ENCODE data around the gene EPHB1. TPM values are rescaled to one million over a fixed set of nuclear protein-coding genes. Genes with fewer than 3 reads are reported as not detected.

The EPHB1 gene
- polyA plus RNA-seq, 1 donor from 2014 or later = 18.7 TPM

DNA sequence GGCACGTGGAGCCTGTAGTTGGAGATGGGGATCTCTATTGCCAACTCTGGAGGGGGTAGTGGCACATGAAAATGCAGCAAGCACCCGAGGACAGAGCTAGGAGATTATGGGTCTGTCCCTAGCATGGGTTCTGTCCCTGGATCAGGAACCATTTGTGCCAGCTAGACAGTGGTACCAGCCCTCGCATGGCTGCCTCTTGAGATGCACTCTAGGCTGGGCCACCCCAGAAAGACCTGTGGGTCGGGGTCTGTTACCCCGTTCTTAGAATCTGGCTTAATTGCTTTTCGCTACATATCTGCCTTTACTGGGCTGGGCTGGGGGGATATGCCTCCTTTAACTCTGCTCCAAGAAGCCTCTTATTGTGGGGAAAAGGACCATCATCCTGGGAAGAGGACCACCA lies 54.5 kb downstream of the EPHB1 start:
- Histone ChIP-seq H3K36me3 (ENCODE audit: insufficient read depth, low read length) (no peaks in the 10 kb centered on the region), H3K9me3 (ENCODE audit: low read length) (no peaks in the 10 kb centered on the region), H3K27ac (ENCODE audit: low read length) (peak overlapping the region; percentile 56), H3K9me2 (ENCODE audit: insufficient read depth, low read length) (no peaks in the 10 kb centered on the region), H3K4me3 (ENCODE audit: low read length) (peak overlapping the region; percentile 44), H3K79me2 (replicated peaks; ENCODE audit: insufficient read depth, low read length) (peaks cover 21% of the 10 kb centered on the region), H4K20me1 (ENCODE audit: insufficient read depth) (no peaks in the 10 kb centered on the region), H3K9ac (ENCODE audit: low read length) (no peak overlapping the region), H2AFZ (ENCODE audit: low read depth, low read length) (no peak overlapping the region), H3K27me3 (ENCODE audit: insufficient read depth, low read depth, low read length) (no peaks in the 10 kb centered on the region), H3K4me2 (ENCODE audit: low read length) (peak overlapping the region; percentile 45), H3F3A (ENCODE audit: insufficient read depth, low read length, poor library complexity, severe bottlenecking) (no peaks in the 10 kb centered on the region)
- no peak for TF ChIP-seq EZH2 (IDR thresholded peaks at IDR 0.05; ENCODE audit: borderline replicate concordance, insufficient read depth, low read length, poor library complexity, severe bottlenecking)
- TF ChIP-seq SMC3 (conservative IDR thresholded peaks at IDR 0.05; ENCODE audit: poor library complexity) = no peak
- TF ChIP-seq, protein P1, sequence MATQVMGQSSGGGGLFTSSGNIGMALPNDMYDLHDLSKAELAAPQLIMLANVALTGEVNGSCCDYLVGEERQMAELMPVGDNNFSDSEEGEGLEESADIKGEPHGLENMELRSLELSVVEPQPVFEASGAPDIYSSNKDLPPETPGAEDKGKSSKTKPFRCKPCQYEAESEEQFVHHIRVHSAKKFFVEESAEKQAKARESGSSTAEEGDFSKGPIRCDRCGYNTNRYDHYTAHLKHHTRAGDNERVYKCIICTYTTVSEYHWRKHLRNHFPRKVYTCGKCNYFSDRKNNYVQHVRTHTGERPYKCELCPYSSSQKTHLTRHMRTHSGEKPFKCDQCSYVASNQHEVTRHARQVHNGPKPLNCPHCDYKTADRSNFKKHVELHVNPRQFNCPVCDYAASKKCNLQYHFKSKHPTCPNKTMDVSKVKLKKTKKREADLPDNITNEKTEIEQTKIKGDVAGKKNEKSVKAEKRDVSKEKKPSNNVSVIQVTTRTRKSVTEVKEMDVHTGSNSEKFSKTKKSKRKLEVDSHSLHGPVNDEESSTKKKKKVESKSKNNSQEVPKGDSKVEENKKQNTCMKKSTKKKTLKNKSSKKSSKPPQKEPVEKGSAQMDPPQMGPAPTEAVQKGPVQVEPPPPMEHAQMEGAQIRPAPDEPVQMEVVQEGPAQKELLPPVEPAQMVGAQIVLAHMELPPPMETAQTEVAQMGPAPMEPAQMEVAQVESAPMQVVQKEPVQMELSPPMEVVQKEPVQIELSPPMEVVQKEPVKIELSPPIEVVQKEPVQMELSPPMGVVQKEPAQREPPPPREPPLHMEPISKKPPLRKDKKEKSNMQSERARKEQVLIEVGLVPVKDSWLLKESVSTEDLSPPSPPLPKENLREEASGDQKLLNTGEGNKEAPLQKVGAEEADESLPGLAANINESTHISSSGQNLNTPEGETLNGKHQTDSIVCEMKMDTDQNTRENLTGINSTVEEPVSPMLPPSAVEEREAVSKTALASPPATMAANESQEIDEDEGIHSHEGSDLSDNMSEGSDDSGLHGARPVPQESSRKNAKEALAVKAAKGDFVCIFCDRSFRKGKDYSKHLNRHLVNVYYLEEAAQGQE (IDR thresholded peaks at IDR 0.05; ENCODE audit: borderline replicate concordance) = no peak
- TF ChIP-seq, protein P2, sequence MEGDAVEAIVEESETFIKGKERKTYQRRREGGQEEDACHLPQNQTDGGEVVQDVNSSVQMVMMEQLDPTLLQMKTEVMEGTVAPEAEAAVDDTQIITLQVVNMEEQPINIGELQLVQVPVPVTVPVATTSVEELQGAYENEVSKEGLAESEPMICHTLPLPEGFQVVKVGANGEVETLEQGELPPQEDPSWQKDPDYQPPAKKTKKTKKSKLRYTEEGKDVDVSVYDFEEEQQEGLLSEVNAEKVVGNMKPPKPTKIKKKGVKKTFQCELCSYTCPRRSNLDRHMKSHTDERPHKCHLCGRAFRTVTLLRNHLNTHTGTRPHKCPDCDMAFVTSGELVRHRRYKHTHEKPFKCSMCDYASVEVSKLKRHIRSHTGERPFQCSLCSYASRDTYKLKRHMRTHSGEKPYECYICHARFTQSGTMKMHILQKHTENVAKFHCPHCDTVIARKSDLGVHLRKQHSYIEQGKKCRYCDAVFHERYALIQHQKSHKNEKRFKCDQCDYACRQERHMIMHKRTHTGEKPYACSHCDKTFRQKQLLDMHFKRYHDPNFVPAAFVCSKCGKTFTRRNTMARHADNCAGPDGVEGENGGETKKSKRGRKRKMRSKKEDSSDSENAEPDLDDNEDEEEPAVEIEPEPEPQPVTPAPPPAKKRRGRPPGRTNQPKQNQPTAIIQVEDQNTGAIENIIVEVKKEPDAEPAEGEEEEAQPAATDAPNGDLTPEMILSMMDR (IDR thresholded peaks at IDR 0.05; ENCODE audit: poor library complexity, severe bottlenecking) = no peak
- TF ChIP-seq RAD21 (conservative IDR thresholded peaks at IDR 0.05) = no peak
- TF ChIP-seq MXI1 (conservative IDR thresholded peaks at IDR 0.05; ENCODE audit: poor library complexity, severe bottlenecking) = no peak
- no peak for TF ChIP-seq TAF1 (IDR thresholded peaks at IDR 0.05; ENCODE audit: low read depth)
- TF ChIP-seq EP300 (conservative IDR thresholded peaks at IDR 0.05; ENCODE audit: poor library complexity, severe bottlenecking) = no peak
- TF ChIP-seq POLR2AphosphoS5 (IDR thresholded peaks at IDR 0.05) = no peak

DNA sequence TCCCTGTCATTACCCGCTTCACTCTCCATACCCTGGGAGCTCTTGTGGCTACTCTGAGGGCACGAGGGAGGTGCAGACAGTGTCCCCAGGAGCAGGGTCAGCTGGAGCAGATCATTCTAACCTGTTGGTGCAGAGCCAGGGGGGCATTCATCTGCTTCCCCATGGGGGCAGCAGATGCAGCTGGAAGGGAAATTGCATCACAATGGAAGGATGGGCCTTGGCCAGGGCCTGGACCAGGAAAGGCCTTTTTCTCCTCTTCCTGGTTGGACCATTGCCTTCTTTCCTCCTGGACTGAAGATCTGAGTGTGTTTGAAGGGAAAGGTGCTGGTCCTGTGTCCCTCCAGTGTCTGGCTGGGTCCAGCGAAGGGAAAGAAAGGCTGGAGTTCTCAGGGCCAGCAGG lies 55.7 kb downstream of the EPHB1 start:
- H3K79me2 ChIP-seq (replicated peaks; ENCODE audit: insufficient read depth, low read length) = peaks cover 21% of the 10 kb centered on the region
- H3K36me3 ChIP-seq (ENCODE audit: insufficient read depth, low read length) = no peaks in the 10 kb centered on the region
- no peaks in the 10 kb centered on the region for H4K20me1 ChIP-seq (ENCODE audit: insufficient read depth)
- H3K27me3 ChIP-seq (ENCODE audit: insufficient read depth, low read depth, low read length) = no peaks in the 10 kb centered on the region
- H2AFZ ChIP-seq (ENCODE audit: low read depth, low read length) = no peak overlapping the region
- H3F3A ChIP-seq (ENCODE audit: insufficient read depth, low read length, poor library complexity, severe bottlenecking) = no peaks in the 10 kb centered on the region
- H3K9me3 ChIP-seq (ENCODE audit: low read length) = no peaks in the 10 kb centered on the region
- no peak overlapping the region for H3K4me2 ChIP-seq (ENCODE audit: low read length)
- no peak overlapping the region for H3K9ac ChIP-seq (ENCODE audit: low read length)
- no peak overlapping the region for H3K27ac ChIP-seq (ENCODE audit: low read length)
- no peaks in the 10 kb centered on the region for H3K9me2 ChIP-seq (ENCODE audit: insufficient read depth, low read length)
- H3K4me3 ChIP-seq (ENCODE audit: low read length) = no peak overlapping the region
- TF ChIP-seq, protein P1 (IDR thresholded peaks at IDR 0.05; ENCODE audit: borderline replicate concordance) = no peak
- no peak for TF ChIP-seq SMC3 (conservative IDR thresholded peaks at IDR 0.05; ENCODE audit: poor library complexity)
- no peak for TF ChIP-seq MXI1 (conservative IDR thresholded peaks at IDR 0.05; ENCODE audit: poor library complexity, severe bottlenecking)
- TF ChIP-seq EZH2 (IDR thresholded peaks at IDR 0.05; ENCODE audit: borderline replicate concordance, insufficient read depth, low read length, poor library complexity, severe bottlenecking) = no peak
- no peak for TF ChIP-seq EP300 (conservative IDR thresholded peaks at IDR 0.05; ENCODE audit: poor library complexity, severe bottlenecking)
- TF ChIP-seq RAD21 (conservative IDR thresholded peaks at IDR 0.05) = no peak
- no peak for TF ChIP-seq POLR2AphosphoS5 (IDR thresholded peaks at IDR 0.05)
- TF ChIP-seq, protein P2 (IDR thresholded peaks at IDR 0.05; ENCODE audit: poor library complexity, severe bottlenecking) = no peak
- no peak for TF ChIP-seq TAF1 (IDR thresholded peaks at IDR 0.05; ENCODE audit: low read depth)
